B cell (primary cell): ENCODE measurements around the gene PDIA2. TPM values are rescaled to one million over a fixed set of nuclear protein-coding genes. Genes with fewer than 3 reads are reported as not detected.

Experiments used
- ATAC-seq: fragments of 200-7000 bp; cut with Tn5 transposase; one replicate; pipeline ENCODE4 v1.10.0; 2021; ENCODE audit warnings: low read depth, mild to moderate bottlenecking, moderate number of reproducible peaks, moderate library complexity
- CTCF ChIA-PET: fragments of 350-600 bp; sonication (Branson Sonifier 250); formaldehyde crosslinking; loops from one replicate; lab custom pipeline; 2021; ENCODE audit warnings: antibody characterized with exemption, inconsistent platforms; lab: Charles Lee
- POLR2A ChIA-PET: fragments of 350-600 bp; sonication (Branson Sonifier 250); formaldehyde crosslinking; loops from one replicate; lab custom pipeline; 2021; ENCODE audit warnings: antibody characterized with exemption; lab: Charles Lee
- DNase-seq: peaks from one replicate; pipeline ENCODE4 v3.0.0; 2013
- H2AFZ ChIP-seq: 2 replicates; pipeline ENCODE4 v1.6.1; 2012; ENCODE audit warnings: mild to moderate bottlenecking, low read depth, low read length; ENCODE audit not compliant: insufficient read depth, poor library complexity, severe bottlenecking
- H3K27ac ChIP-seq, 2 donors: 1 replicate in 1 of 2; 2 replicates in 1 of 2; pipeline ENCODE4 v1.5.1; 2012 to 2013; ENCODE audit warnings: low read length in 2 of 2, mild to moderate bottlenecking in 2 of 2, moderate library complexity in 1 of 2
- H3K27me3 ChIP-seq, 4 experiments: fragments of 200-600 bp in 1 of 4; sonication (generic) in 1 of 4; replicated peaks in 1 of 4; 1 replicate in 2 of 4; 2 replicates in 2 of 4; pipeline versions ENCODE4 v1.6.1 to v1.7.0; 2013 to 2016; ENCODE audit warnings: low read length in 3 of 4, mild to moderate bottlenecking in 2 of 4, mixed read lengths in 1 of 4, moderate library complexity in 1 of 4; ENCODE audit not compliant: insufficient read depth in 4 of 4, control insufficient read depth in 3 of 4; ENCODE audit errors: control extremely low read depth in 1 of 4
- H3K36me3 ChIP-seq, 2 experiments: replicated peaks in 1 of 2; 1 replicate in 1 of 2; 2 replicates in 1 of 2; pipeline versions ENCODE4 v1.6.1 to v1.7.1; 2013; ENCODE audit warnings: low read length in 1 of 2; ENCODE audit not compliant: insufficient read depth in 2 of 2, control insufficient read depth in 1 of 2; ENCODE audit errors: control extremely low read depth in 1 of 2, extremely low read depth in 1 of 2
- H3K4me1 ChIP-seq, 2 donors: fragments of 200-600 bp in 1 of 2; sonication (generic) in 1 of 2; 1 replicate in 1 of 2; 2 replicates in 1 of 2; pipeline versions ENCODE4 v1.5.1 to v1.6.1; 2013 to 2017; ENCODE audit warnings: low read length in 2 of 2; ENCODE audit not compliant: control insufficient read depth in 2 of 2, insufficient read depth in 2 of 2
- H3K4me2 ChIP-seq: replicated peaks from 2 replicates; pipeline ENCODE3; 2012; ENCODE audit warnings: mild to moderate bottlenecking, low read depth, low read length; ENCODE audit not compliant: poor library complexity, severe bottlenecking
- H3K4me3 ChIP-seq, 5 experiments: fragments of 200-600 bp in 1 of 5; sonication (generic) in 1 of 5; 1 replicate in 3 of 5; 2 replicates in 2 of 5; pipeline versions ENCODE4 v1.5.1 to v1.7.0; 2011 to 2016; ENCODE audit warnings: low read length in 4 of 5, mild to moderate bottlenecking in 4 of 5, low read depth in 2 of 5, control low read depth in 1 of 5, moderate library complexity in 1 of 5; ENCODE audit not compliant: insufficient read depth in 1 of 5; ENCODE audit errors: control extremely low read depth in 1 of 5, extremely low read depth in 1 of 5
- H3K79me2 ChIP-seq: fragments of 200-600 bp; sonication (generic); one replicate; pipeline ENCODE4 v1.6.0; 2016; ENCODE audit warnings: low read length; ENCODE audit not compliant: control insufficient read depth, insufficient read depth
- H3K9ac ChIP-seq: fragments of 200-600 bp; sonication (generic); 2 replicates; pipeline ENCODE4 v1.6.1; 2017; ENCODE audit warnings: mild to moderate bottlenecking, low read length, moderate library complexity
- H3K9me3 ChIP-seq, 3 donors: one replicate each; pipeline versions ENCODE4 v1.6.1 to v1.7.1; 2013; ENCODE audit warnings: low read length in 2 of 3; ENCODE audit not compliant: control insufficient read depth in 2 of 3, insufficient read depth in 1 of 3; ENCODE audit errors: control extremely low read depth in 1 of 3
- H4K20me1 ChIP-seq: 2 replicates; pipeline ENCODE4 v1.6.0; 2012; ENCODE audit warnings: mild to moderate bottlenecking, low read length; ENCODE audit not compliant: insufficient read depth, control insufficient read depth, poor library complexity, severe bottlenecking
- H3K27ac Mint-ChIP-seq: one replicate; pipeline ENCODE4 v1.8.0; 2021; ENCODE audit warnings: mixed read lengths
- H3K27me3 Mint-ChIP-seq: one replicate; pipeline ENCODE4 v1.8.0; 2021; ENCODE audit warnings: mixed read lengths
- H3K4me1 Mint-ChIP-seq: one replicate; pipeline ENCODE4 v1.8.0; 2021; ENCODE audit warnings: mixed read lengths
- H3K4me3 Mint-ChIP-seq: one replicate; pipeline ENCODE4 v1.8.0; 2021; ENCODE audit warnings: mixed read lengths
- H3K9me3 Mint-ChIP-seq: one replicate; pipeline ENCODE4 v1.8.0; 2022; ENCODE audit warnings: mixed read lengths; ENCODE audit not compliant: insufficient read depth
- EZH2 ChIP-seq: IDR thresholded peaks from 2 replicates; pipeline ENCODE4 v1.6.1; 2012; ENCODE audit warnings: borderline replicate concordance, low read depth, mild to moderate bottlenecking, moderate library complexity, low read length; ENCODE audit not compliant: insufficient read depth, poor library complexity, severe bottlenecking
- WGBS: methylation state at CpG from one replicate; pipeline ENCODE4 v1.1.5; 2013; ENCODE audit warnings: missing lambda C conversion rate; ENCODE audit not compliant: insufficient coverage; 5-methylcytosine and 5-hydroxymethylcytosine counted together
- intact Hi-C: fragments of 100-400 bp; cut with micrococcal nuclease; formaldehyde crosslinking; loops from one replicate; pipeline ENCODE4 v1.10.0; 2022
- polyA plus RNA-seq: library from polyadenylated mRNA; depleted of rRNA; stranded (reverse); fragments of >200 nt; gene quantifications from 2 replicates; pipeline ENCODE4 v1.2.3, GENCODE V29; 2012
- total RNA-seq, 2 donors: library from RNA; stranded (reverse); fragments of 120-200 nt in 1 of 2; gene quantifications; 1 replicate in 1 of 2; 2 replicates in 1 of 2; pipeline versions ENCODE4 v1.2.3 to v1.2.4, GENCODE V29; 2013 to 2022
- TF ChIP-seq, protein P1 (sequence below): fragments of 200-600 bp; IDR thresholded peaks from one replicate; pipeline ENCODE4 v1.8.0; 2022; ENCODE audit warnings: antibody characterized with exemption, mild to moderate bottlenecking

PDIA2 gene
- total and polyA plus RNA-seq, 2 donors (not counting 1 experiment from before 2014, with no cell fraction given) = 0.06 TPM; not detected in 1

DNA sequence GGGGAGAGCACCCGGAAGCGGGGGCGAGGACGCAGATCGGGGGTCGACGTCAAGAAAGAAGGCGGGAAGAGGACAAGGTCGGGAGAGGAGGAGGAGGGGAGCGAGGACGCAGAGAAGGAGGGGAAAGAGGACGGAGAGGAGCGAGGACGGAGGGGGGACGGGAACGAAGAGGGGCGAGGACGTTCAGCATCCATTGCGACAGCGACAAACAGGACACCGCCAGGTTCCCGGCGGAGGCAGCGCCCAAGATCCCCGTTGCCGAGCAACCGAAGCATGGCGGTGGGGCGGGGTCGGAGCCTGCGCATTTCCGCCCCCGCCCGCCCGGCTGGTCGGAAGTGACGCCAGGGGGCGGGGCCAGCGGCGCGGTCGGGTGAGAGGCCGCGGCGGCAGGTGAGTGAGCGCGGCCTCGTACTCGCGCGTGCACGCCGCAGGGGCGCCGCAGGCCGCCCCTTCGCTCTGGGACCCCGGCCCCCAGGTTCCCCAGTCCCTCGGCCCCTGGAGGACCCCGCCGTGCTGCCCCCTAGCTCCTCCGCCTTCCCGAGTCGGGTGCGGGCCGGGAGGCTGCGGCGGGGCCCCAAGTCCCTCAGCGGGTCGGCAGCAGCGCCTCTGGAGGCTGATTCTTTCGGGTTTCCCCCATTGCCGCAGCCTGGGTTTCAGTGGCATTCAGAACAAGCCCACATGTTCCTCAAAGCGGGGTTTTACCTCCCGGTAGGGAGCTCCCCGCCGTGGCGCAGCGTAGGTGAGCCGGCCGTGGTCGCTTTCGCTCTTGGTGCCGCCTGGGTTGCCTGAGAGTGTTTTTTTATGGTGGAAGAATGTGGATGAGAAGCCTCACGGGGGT lies 48.3 kb upstream of the PDIA2 start, which contains the start of gene FAM234A:
FAM234A (plus strand) TSS at position 354 of the 838 bp plus-strand sequence. CDS start 19,593 bp downstream, outside the sequence.
- ChIA-PET POLR2A (interaction anchor here (0.6 to 2.8 kb wide), 6 partner anchors 44 to 151 kb away, joined by 3 to 20 read pairs (median 3); partner anchors contain the start of gene AXIN1), CTCF (interaction anchor here (0.5 to 1.7 kb wide), 11 partner anchors 8 to 189 kb away, joined by 3 to 5 read pairs (median 3); no protein-coding TSS in a partner anchor)
- H3K27me3 ChIP-seq = no peaks in the 10 kb centered on the region
- H3K4me1 Mint-ChIP-seq = peaks cover 16% of the 10 kb centered on the region
- no peaks in the 10 kb centered on the region for H3K36me3 ChIP-seq
- H3K9me3 Mint-ChIP-seq = no peaks in the 10 kb centered on the region
- peak within 1 kb of the TSS; percentile 98 for H3K9ac ChIP-seq
- peak within 1 kb of the TSS; percentile 94 for H3K4me2 ChIP-seq
- peak within 1 kb of the TSS; percentile 74 to 89 (median 83) for H3K4me3 ChIP-seq
- no peaks in the 10 kb centered on the region for H3K27me3 Mint-ChIP-seq
- peaks cover 15% of the 10 kb centered on the region for H3K79me2 ChIP-seq
- peak within 1 kb of the TSS; percentile 99 for H3K27ac Mint-ChIP-seq
- peak within 1 kb of the TSS; percentile 89 for H2AFZ ChIP-seq
- peaks cover 16% of the 10 kb centered on the region for H4K20me1 ChIP-seq
- WGBS = under 1% methylated on average over 85 of the region's 85 CpGs
- peak within 1 kb of the TSS; percentile 96 to 99 for H3K27ac ChIP-seq
- peaks cover 3 to 25% of the 10 kb centered on the region in 2 donors for H3K4me1 ChIP-seq
- no peaks in the 10 kb centered on the region for H3K9me3 ChIP-seq
- intact Hi-C loops = loop anchor here (1.0 to 2.0 kb wide), 2 partner anchors 96 to 118 kb away; partner anchors contain the start of genes AXIN1 and NPRL3
- TF ChIP-seq, protein P1, sequence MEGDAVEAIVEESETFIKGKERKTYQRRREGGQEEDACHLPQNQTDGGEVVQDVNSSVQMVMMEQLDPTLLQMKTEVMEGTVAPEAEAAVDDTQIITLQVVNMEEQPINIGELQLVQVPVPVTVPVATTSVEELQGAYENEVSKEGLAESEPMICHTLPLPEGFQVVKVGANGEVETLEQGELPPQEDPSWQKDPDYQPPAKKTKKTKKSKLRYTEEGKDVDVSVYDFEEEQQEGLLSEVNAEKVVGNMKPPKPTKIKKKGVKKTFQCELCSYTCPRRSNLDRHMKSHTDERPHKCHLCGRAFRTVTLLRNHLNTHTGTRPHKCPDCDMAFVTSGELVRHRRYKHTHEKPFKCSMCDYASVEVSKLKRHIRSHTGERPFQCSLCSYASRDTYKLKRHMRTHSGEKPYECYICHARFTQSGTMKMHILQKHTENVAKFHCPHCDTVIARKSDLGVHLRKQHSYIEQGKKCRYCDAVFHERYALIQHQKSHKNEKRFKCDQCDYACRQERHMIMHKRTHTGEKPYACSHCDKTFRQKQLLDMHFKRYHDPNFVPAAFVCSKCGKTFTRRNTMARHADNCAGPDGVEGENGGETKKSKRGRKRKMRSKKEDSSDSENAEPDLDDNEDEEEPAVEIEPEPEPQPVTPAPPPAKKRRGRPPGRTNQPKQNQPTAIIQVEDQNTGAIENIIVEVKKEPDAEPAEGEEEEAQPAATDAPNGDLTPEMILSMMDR = peak; percentile 64
- no peak for TF ChIP-seq EZH2
- H3K4me3 Mint-ChIP-seq = peak within 1 kb of the TSS; percentile 88
- ATAC-seq = peak; percentile 86
- peak; percentile 98 for DNase-seq

DNA sequence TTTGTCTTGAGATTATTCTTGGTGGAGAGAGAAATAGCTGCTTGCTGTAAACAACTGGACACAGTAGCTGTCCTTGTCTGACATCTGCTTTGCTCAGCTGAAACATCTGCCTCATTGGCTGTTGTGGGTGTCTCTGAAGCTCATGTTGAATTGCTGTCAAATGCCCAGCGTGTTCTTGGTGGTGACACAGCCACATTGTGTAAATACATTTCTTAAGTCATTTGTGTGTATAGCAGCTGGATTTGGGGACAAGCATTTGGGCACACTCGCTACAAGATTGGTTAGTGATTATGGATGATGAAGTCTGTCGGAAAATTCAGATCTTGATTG lies 43.1 kb upstream of the PDIA2 start:
- Histone ChIP-seq H3K27ac (no peak overlapping the region), H3K27me3 (no peaks in the 10 kb centered on the region), H3K36me3 (no peaks in the 10 kb centered on the region), H3K9ac (no peak overlapping the region), H3K79me2 (peaks cover 49% of the 10 kb centered on the region), H3K4me3 (no peak overlapping the region), H3K4me1 (peaks cover 6 to 11% of the 10 kb centered on the region in 2 donors), H4K20me1 (peaks cover 37% of the 10 kb centered on the region), H3K9me3 (no peaks in the 10 kb centered on the region), H2AFZ (no peak overlapping the region), H3K4me2 (no peak overlapping the region)
- Mint-ChIP-seq H3K4me1 (peaks cover 22% of the 10 kb centered on the region), H3K9me3 (no peaks in the 10 kb centered on the region), H3K27me3 (no peaks in the 10 kb centered on the region), H3K27ac (no peak overlapping the region), H3K4me3 (no peak overlapping the region)
- 100% methylated on average over 1 of the region's 3 CpGs for WGBS
- POLR2A ChIA-PET = interaction anchor here (0.5 kb wide), 1 partner anchor 17 kb away, joined by 3 read pairs; no protein-coding TSS in a partner anchor
- TF ChIP-seq, protein P1 = no peak
- TF ChIP-seq EZH2 = no peak
- CTCF ChIA-PET = no interaction called here
- ATAC-seq = no peak
- DNase-seq = no peak
- intact Hi-C loops = no loop called here
